GM19395 (cell line): Measurements from ENCODE around the gene CACNA1C.

Experiments used
- ATAC-seq: cut with Tn5 transposase; IDR thresholded peaks from one replicate; pipeline ENCODE4 v1.9.1; 2021; ENCODE audit warnings: mild to moderate bottlenecking, moderate library complexity; ENCODE audit not compliant: unreplicated experiment

The CACNA1C gene

DNA sequence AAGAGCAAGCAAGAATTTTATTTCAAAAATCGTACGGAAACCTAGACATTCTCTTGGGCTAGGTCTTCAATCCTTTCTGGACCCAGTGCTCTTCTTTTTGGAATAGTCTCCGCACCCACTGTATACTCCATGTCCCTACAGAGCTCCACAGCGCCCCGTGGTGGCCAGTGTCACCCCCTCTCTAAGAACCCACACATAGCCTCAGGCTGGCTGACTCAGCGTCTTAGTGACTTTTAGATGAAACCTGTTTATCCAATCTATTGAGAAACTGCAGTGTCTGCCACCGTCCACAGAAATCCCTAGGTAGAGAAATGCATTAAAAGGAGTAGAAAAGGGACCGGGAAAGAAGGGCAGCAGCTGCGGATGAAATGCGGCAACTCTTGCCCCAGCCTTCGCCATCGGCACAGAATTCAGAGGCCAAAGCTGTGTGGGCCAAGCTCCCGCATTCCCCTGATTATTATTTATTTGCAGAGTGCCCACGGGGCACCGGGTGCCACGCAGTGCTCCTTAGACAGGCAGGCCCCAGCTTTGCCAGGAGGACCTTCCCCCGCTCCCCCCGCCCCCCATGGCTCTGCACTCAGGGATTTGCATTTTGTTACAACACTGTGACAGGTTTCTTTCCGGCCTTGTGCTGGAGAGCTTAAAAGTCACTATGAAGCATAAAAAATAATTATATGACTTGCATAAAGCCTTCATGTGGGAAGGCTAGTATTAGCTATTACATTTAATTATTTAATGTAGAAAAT, 571.9 kb downstream of the CACNA1C start:
- ATAC-seq, result no peak

DNA sequence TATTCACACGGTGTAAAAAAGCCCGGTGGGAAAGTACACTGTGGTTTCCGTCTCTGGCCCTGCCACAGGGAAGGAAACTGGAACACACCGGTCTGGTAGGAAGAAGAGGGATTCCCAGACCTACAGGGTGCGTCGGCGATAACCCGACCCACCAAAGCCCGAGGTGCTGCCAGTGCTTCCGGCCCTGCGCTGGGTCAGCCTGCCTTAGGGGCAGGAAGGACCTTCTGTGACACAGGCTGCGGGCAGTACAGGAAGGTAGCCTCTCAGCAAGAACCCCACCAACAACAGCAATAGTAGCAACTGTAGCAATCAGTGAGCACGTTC, 572.5 kb downstream of the CACNA1C start:
- no peak for ATAC-seq

GRCh38 chr12:2627076-2627834, 574.5 kb downstream of the CACNA1C start:
- no peak for ATAC-seq

DNA sequence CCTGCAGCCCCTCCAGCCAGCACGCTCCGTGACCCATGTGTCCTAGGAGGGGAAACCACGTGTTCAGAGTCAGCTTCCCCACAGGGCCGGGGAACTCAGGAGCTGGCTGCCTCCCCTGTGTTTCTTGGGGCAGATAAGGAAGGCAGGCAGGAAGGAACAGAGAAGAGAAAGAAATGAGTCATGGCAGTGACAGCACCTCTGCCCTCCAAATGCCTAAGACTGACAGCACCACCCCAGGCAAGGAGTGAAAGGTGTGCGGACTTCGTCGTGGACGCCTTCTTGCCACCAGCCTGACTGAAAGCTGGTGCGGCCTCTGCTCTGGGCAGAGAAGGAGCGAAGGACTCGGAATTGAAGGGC, 575.0 kb downstream of the CACNA1C start:
- ATAC-seq, result no peak

DNA sequence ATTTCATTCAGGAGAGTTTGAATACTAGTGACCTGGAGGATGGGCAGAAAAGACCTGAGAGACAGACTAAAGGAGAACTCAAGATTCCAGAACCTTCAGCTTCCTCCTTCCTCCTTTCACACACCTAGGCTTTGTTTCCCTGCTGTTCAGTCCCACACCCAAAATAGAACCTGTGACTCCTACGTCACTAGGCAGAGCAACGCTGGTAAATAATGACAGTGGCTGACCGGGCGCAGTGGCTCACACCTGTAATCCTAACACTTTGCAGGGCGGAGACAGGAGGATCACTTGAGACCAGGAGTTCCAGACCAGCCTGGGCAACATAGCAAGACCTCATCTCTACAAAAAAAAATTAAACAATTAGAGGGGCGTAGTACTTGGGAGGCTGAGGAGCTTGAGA, 575.6 kb downstream of the CACNA1C start:
- ATAC-seq, result no peak

DNA sequence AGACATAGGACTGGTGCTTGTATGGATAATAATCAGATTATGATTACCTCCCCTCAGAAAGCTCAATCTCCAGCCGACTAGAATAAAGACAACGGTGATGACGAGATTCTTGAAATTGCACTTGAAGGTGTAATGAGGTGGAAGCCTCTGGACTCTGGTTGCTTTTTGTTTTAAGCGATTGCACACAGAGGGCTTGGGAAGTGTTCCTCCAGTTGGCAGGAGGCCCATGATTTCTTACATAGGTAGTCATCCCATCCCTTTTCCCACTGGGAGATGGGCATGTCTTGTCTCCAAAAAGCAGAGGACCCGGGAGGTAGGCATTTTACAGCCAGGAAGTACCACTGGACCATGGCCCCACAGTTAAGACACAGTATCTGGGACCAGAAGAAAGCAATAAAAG, 576.3 kb downstream of the CACNA1C start:
- no peak for ATAC-seq

DNA sequence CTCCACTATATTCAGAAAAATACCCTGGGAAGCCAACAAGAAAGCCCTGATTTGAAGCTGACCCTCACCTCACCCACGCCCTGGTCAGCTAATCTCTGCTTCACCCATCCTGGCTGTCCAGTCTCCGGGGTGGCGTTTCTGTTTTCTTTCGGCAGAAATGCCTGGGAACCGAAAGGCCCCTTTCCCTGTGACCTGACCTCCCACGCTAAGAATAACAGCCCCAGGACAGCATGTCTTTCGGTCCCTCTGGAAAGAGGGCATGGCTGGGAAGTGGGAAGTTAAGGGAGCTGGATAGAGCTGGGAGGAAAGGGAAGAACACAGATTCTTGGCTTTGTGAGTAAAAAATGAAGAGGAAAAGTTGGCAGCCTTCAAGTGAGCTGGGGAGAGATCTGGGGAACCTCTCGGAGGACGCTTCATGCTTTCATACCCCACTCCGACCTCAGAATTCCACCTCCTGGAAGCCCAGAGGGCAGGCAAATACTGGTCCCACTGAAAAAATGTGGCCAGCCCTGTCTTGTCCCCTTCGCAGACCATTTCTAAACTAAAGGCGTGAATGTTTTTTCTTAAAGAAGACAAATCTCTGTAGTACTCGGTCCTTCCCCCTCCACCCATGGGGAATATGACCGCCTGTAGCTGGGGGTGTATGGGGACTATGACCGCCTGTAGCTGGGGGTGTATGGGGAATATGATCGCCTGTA, 579.0 kb downstream of the CACNA1C start:
- no peak for ATAC-seq

GRCh38 chr12:2633176-2633824, 580.5 kb downstream of the CACNA1C start:
- ATAC-seq, result no peak

DNA sequence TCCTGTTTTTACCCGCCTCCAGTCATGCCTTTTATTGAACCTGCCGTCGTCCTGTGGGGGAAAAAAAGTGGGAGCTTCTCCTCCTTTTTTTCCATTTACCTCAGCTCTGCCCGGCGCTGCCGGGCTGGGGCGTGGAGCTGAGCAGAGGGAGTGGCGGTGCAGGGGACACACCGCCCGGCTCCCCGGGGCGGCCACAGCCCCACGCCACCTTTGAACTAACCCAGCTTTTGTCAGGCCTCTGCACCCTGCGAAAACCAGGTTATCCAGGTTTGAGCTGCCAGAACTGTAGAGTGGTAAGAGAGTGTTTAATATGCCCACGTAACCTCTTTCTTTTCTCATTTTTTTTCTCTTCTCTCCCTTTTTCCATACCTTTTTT, 581.0 kb downstream of the CACNA1C start:
- ATAC-seq, result no peak

- no peak for ATAC-seq
Observed at GRCh38 chr12:2634471-2634870, 581.7 kb downstream of the CACNA1C start.

- no peak for ATAC-seq
Observed at GRCh38 chr12:2636741-2637340, 584.1 kb downstream of the CACNA1C start.

GRCh38 chr12:2637371-2637770, 584.6 kb downstream of the CACNA1C start:
- no peak for ATAC-seq

DNA sequence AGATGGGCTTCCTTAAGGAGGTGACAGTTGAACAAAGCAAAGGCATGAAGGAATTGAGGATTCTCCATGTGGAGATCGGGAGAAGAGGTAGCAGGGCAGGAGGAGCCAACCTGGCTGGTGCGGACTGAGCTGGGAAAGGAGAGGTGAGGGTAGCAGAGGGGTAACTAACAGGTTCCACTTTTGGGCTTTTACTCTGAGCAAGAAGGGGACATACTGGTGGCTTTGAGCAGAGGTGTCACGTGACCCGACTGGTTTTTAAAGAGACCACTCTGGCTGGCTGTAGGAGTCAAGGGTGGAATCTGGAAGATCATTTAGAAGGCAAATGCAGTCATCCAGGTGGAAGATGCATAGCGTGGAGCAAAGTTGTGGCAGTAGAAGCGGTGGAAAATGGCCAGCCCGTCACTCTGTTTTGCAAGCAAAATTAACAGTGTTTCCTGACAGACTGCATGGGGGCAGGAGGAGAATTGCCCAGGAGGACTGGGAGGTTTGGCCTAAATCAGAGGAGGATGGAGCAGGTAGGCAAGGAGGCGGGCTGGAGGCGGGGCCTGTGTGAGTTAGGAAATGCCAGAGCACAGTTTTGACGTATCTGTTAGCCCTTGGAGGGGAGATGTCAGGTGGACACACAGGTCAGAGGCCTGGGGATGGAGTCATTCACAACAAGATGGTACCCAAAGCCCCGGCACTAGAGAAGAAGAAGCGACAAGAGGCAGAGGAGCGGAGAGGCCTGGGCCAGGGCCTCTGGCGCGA, 585.7 kb downstream of the CACNA1C start:
- no peak for ATAC-seq

DNA sequence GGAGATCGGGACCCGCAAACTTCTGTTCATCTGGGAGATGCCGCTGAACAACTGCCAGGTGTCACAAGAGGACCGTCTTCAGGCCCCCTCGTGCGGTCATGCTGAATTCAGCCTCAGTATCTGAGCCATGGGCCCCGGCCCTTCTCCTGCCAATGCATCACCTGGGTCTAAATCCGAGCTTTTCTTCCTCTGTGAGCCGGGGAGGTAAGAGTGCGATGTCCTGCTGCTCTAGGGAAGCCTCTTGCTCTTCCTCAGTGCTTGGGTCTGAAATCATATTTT, 586.2 kb downstream of the CACNA1C start:
- ATAC-seq, result no peak

- no peak for ATAC-seq
Observed at GRCh38 chr12:2640281-2640680, 587.5 kb downstream of the CACNA1C start.

- ATAC-seq, result no peak
Observed at GRCh38 chr12:2640709-2641108, 587.9 kb downstream of the CACNA1C start.

- no peak for ATAC-seq
Observed at GRCh38 chr12:2641207-2641606, 588.4 kb downstream of the CACNA1C start.

DNA sequence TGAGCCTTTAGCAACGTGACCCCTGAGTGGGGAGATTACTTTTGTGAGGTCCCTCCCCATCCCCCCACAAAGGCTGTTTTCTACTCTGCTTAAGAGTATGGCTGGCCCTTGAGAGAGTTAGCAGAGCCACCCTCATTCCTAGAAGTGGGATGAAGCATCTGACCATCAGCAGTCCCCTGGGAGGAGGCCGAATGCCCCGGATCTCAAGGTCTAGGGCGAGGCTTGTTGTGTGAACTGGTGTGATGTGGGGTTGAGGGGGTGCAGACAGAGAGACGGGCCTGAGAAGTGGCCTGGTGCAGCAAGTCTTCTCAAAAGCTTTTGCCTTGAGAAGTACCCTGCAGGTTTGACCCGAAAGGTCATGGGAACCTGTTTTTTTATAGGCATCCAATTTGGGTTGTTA, 589.0 kb downstream of the CACNA1C start:
- ATAC-seq, result no peak

DNA sequence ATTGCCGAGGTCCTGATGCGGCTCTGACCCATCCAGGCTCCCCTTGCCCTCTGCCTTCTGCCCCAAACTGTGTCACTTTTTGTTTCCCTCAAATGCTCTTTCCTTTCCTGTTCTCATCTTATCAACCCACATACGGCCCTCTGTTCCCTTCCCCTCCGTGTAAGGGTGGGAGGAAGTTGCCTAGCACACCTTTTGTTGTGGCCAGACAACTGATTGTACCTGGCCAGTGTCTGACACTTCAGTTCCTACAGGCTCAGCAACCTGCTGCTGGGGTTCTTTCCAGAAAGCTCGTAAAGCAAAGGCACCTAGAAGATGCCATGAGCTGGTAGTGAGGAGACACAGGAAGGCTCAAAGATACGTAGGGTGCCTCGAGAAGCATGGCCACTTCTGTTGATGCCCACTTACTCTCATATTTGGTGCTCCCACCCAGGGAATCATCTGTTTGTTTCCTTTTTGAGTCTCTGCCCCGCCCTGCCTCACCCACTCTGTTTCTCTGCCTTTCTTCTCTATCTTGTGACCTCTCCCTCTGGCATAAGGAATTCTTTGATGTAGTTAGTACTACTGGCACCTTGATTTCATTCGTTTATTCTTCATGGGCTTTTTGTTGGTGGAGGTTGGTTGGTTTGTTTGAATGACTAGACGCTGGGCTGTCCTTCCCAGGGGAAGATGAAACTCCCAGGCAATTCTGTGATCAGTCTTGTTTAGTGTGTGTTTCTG, 589.5 kb downstream of the CACNA1C start:
- no peak for ATAC-seq

- no peak for ATAC-seq
Observed at GRCh38 chr12:2642896-2643425, 590.2 kb downstream of the CACNA1C start.
